HCT116 (cell line): Measurements from ENCODE around the gene INPP4A. TPM values are rescaled to one million over a fixed set of nuclear protein-coding genes. Genes with fewer than 3 reads are reported as not detected.
A peak's percentile ranks its signal among the peaks of the same experiment; 100 is the strongest.

Source experiments
- ATAC-seq: fragments of 200-7000 bp; cut with Tn5 transposase; 2 replicates; pipeline ENCODE4 v1.9.1; 2020; ENCODE audit warnings: mild to moderate bottlenecking, moderate library complexity
- BruUV-seq: library from RNA; stranded (reverse); fragments of 400-500 nt; replicated peaks from 2 replicates; lab custom pipeline; 2021; lab: Mats Ljungman, UMichigan
- CTCF ChIA-PET: fragments of 300-600 bp; sonication (Branson Sonifier 250); formaldehyde crosslinking; loops from one replicate; lab custom pipeline; 2021; ENCODE audit warnings: antibody characterized with exemption; lab: Charles Lee
- POLR2A ChIA-PET: fragments of 300-600, 350-600 bp; sonication (Branson Sonifier 250); formaldehyde crosslinking; loops from one replicate; lab custom pipeline; 2021; ENCODE audit warnings: antibody characterized with exemption; lab: Charles Lee
- RAD21 ChIA-PET, 2 experiments: fragments of 300-600 bp; sonication (Branson Sonifier 250); formaldehyde crosslinking; loops; one replicate each; lab custom pipeline; 2023; ENCODE audit warnings: low total read pairs in 2 of 2; ENCODE audit not compliant: uncharacterized antibody in 2 of 2, unreplicated experiment in 2 of 2, low non-redundant PET in 1 of 2; lab: Charles Lee
- DNase-seq: peaks from one replicate; pipeline ENCODE4 v3.0.0-alpha.2; 2010; ENCODE audit warnings: low read depth, low spot score
- H2AFZ ChIP-seq: fragments of 200-600 bp; shearing (Covaris generic), sonication (generic); 2 replicates; pipeline ENCODE4 v1.6.1; 2017; ENCODE audit warnings: low read depth, mixed run types, mixed read lengths, antibody characterized with exemption, low read length; ENCODE audit not compliant: poor library complexity, severe bottlenecking
- H3K27ac ChIP-seq: 2 replicates; pipeline ENCODE4 v1.5.1; 2012; ENCODE audit warnings: low read depth, low read length
- H3K27me3 ChIP-seq: fragments of 200-600 bp; sonication (generic); 2 replicates; pipeline ENCODE4 v1.6.1; 2016; ENCODE audit warnings: mixed run types, low read length, mixed read lengths; ENCODE audit not compliant: insufficient read depth
- H3K36me3 ChIP-seq, 2 experiments: fragments of 200-500 bp in 1 of 2; fragments of 200-600 bp in 1 of 2; sonication (Bioruptor generic) in 1 of 2; sonication (generic) in 1 of 2; 2 replicates each; pipeline versions ENCODE4 v1.5.1 to v1.6.1; 2014 to 2016; ENCODE audit warnings: low read length in 2 of 2, inconsistent platforms in 1 of 2, mixed read lengths in 1 of 2, mixed run types in 1 of 2; ENCODE audit not compliant: insufficient read depth in 2 of 2, control insufficient read depth in 1 of 2
- H3K4me1 ChIP-seq, 2 experiments: fragments of 200-600 bp in 1 of 2; sonication (generic) in 1 of 2; 2 replicates each; pipeline versions ENCODE4 v1.5.1 to v1.6.1; 2012 to 2017; ENCODE audit warnings: low read length in 2 of 2, inconsistent platforms in 1 of 2, mild to moderate bottlenecking in 1 of 2, mixed read lengths in 1 of 2, mixed run types in 1 of 2, moderate library complexity in 1 of 2; ENCODE audit not compliant: insufficient read depth in 2 of 2, control insufficient read depth in 1 of 2
- H3K4me2 ChIP-seq: fragments of 200-600 bp; sonication (generic); 2 replicates; pipeline ENCODE4 v1.6.1; 2017; ENCODE audit warnings: mixed run types, low read length, mixed read lengths
- H3K4me3 ChIP-seq, 2 experiments: fragments of 200-600 bp in 1 of 2; sonication (generic) in 1 of 2; replicated peaks in 1 of 2; 2 replicates each; pipeline ENCODE4 v1.5.1; 2011 to 2016; ENCODE audit warnings: low read length in 2 of 2, control low read depth in 1 of 2, low read depth in 1 of 2, mild to moderate bottlenecking in 1 of 2, mixed read lengths in 1 of 2, mixed run types in 1 of 2
- H3K79me2 ChIP-seq: fragments of 200-600 bp; sonication (generic); 2 replicates; pipeline ENCODE4 v1.6.1; 2017; ENCODE audit warnings: mild to moderate bottlenecking, mixed run types, low read length, moderate library complexity, mixed read lengths; ENCODE audit not compliant: insufficient read depth
- H3K9ac ChIP-seq: fragments of 200-600 bp; sonication (generic); 2 replicates; pipeline ENCODE4 v1.6.1; 2016; ENCODE audit warnings: low read length, mixed read lengths
- H3K9me2 ChIP-seq: fragments of 200-600 bp; sonication (generic), shearing (Covaris generic); 2 replicates; pipeline ENCODE4 v1.6.1; 2017; ENCODE audit warnings: mixed run types, mild to moderate bottlenecking, moderate library complexity; ENCODE audit not compliant: insufficient read depth
- H3K9me3 ChIP-seq, 2 experiments: fragments of 200-500 bp in 1 of 2; fragments of 200-600 bp in 1 of 2; sonication (Bioruptor generic) in 1 of 2; sonication (generic) in 1 of 2; 2 replicates each; pipeline ENCODE4 v1.6.1; 2014 to 2017; ENCODE audit warnings: low read length in 2 of 2, mixed read lengths in 2 of 2, inconsistent platforms in 1 of 2, low read depth in 1 of 2, mild to moderate bottlenecking in 1 of 2, mixed run types in 1 of 2, moderate library complexity in 1 of 2; ENCODE audit not compliant: control insufficient read depth in 1 of 2, insufficient read depth in 1 of 2
- H4K20me1 ChIP-seq: fragments of 200-600 bp; sonication (generic), shearing (Covaris generic); 2 replicates; pipeline ENCODE4 v1.6.1; 2017; ENCODE audit warnings: mixed run types, mild to moderate bottlenecking, moderate library complexity; ENCODE audit not compliant: insufficient read depth
- CBX3 ChIP-seq: IDR thresholded peaks from 2 replicates; pipeline ENCODE4 v1.6.1; 2012; ENCODE audit warnings: low read depth
- CEBPB ChIP-seq: IDR thresholded peaks from 2 replicates; pipeline ENCODE4 v1.6.1; 2012; ENCODE audit warnings: low read depth
- ELF1 ChIP-seq: IDR thresholded peaks from 2 replicates; pipeline ENCODE4 v1.6.1; 2012; ENCODE audit warnings: low read depth, borderline replicate concordance
- EZH2phosphoT487 ChIP-seq: fragments of 200-600 bp; IDR thresholded peaks from 2 replicates; pipeline ENCODE4 v1.6.1; 2018; ENCODE audit warnings: antibody characterized with exemption, borderline replicate concordance
- FOSL1 ChIP-seq: IDR thresholded peaks from 2 replicates; pipeline ENCODE4 v1.6.1; 2012; ENCODE audit warnings: low read depth
- MAX ChIP-seq: IDR thresholded peaks from 2 replicates; pipeline ENCODE4 v1.6.1; 2012
- POLR2A ChIP-seq: IDR thresholded peaks from 2 replicates; pipeline ENCODE4 v1.7.0; 2011; ENCODE audit warnings: borderline replicate concordance; ENCODE audit not compliant: insufficient read depth, insufficient read length; ENCODE audit errors: extremely low read depth
- RAD21 ChIP-seq: IDR thresholded peaks from 2 replicates; pipeline ENCODE4 v1.6.1; 2012; ENCODE audit warnings: low read depth, mild to moderate bottlenecking
- SP1 ChIP-seq: IDR thresholded peaks from 2 replicates; pipeline ENCODE4 v1.6.1; 2012; ENCODE audit warnings: low read depth
- TCF7L2 ChIP-seq: IDR thresholded peaks from 2 replicates; pipeline ENCODE4 v1.7.0; 2011; ENCODE audit warnings: borderline replicate concordance, inconsistent platforms; ENCODE audit not compliant: insufficient read depth, insufficient read length; ENCODE audit errors: extremely low read depth
- YY1 ChIP-seq: IDR thresholded peaks from 2 replicates; pipeline ENCODE4 v1.6.1; 2011; ENCODE audit warnings: low read length, low read depth, moderate library complexity, mild to moderate bottlenecking; ENCODE audit not compliant: insufficient replicate concordance; ENCODE audit errors: extremely low read depth
- ZFX ChIP-seq: fragments of 450-650 bp; IDR thresholded peaks from 2 replicates; pipeline ENCODE4 v1.6.1; 2017
- intact Hi-C: fragments of 100-400 bp; cut with micrococcal nuclease; formaldehyde crosslinking; loops from 2 replicates; pipeline ENCODE4 v1.10.0; 2022
- total RNA-seq: library from RNA; stranded (reverse); gene quantifications from one replicate; pipeline ENCODE4 v1.2.1, GENCODE V29; 2021; ENCODE audit not compliant: unreplicated experiment
- TF ChIP-seq, protein P1 (sequence below): IDR thresholded peaks from 2 replicates; pipeline ENCODE4 v1.6.1; 2012; ENCODE audit warnings: low read depth
- TF ChIP-seq, protein P2 (sequence below): IDR thresholded peaks from 2 replicates; pipeline ENCODE4 v1.6.1; 2012

The INPP4A gene
- total RNA-seq, 1 experiment from 2014 or later: 18.5 TPM

GRCh38 chr2:98422449-98422848 lies 22.2 kb upstream of the INPP4A start:
- intact Hi-C loops: no loop called here
- H3K4me3 ChIP-seq: no peak overlapping the region
- RAD21 ChIA-PET: no interaction called here

DNA sequence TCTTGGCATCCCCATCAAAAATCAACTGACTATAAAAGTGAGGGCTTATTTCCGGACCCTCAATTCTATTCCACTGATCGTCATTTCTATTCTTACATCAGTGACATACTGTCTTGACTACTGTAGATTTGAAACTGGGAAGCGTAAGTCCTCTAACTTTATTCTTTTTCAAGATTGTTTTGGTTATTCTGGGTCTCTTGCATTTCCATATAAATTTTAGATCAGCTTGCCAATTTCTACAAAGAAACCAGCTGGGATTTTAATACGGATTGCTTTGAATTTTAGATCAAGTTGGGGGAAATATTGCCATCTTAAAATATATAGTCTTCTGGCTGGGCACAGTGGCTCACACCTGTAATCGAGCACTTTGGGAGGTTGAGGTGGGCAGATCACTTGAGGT lies 17.9 kb upstream of the INPP4A start:
- no peaks in the 10 kb centered on the region for H3K79me2 ChIP-seq
- ChIA-PET CTCF (no interaction called here), POLR2A (no interaction called here), RAD21 (no interaction called here)
- no peak overlapping the region for H3K27ac ChIP-seq
- H2AFZ ChIP-seq: no peak overlapping the region
- no peak overlapping the region for H3K4me2 ChIP-seq
- no peak overlapping the region for H3K4me3 ChIP-seq
- DNase-seq (no peak), ATAC-seq (no peak)
- H3K9me3 ChIP-seq: peaks cover 0 to 5% of the 10 kb centered on the region in 2 experiments; a peak in 2 of 4 replicates
- no peaks in the 10 kb centered on the region for H3K27me3 ChIP-seq
- H3K36me3 ChIP-seq: no peaks in the 10 kb centered on the region
- no peaks in the 10 kb centered on the region for H3K9me2 ChIP-seq
- intact Hi-C loops: no loop called here
- H3K4me1 ChIP-seq: no peaks in the 10 kb centered on the region
- BruUV-seq: no TSS peak
- TF ChIP-seq TCF7L2 (no peak), FOSL1 (no peak), SP1 (no peak), RAD21 (no peak), MAX (no peak), CEBPB (no peak), YY1 (no peak), POLR2A (no peak)
- TF ChIP-seq, protein P1, sequence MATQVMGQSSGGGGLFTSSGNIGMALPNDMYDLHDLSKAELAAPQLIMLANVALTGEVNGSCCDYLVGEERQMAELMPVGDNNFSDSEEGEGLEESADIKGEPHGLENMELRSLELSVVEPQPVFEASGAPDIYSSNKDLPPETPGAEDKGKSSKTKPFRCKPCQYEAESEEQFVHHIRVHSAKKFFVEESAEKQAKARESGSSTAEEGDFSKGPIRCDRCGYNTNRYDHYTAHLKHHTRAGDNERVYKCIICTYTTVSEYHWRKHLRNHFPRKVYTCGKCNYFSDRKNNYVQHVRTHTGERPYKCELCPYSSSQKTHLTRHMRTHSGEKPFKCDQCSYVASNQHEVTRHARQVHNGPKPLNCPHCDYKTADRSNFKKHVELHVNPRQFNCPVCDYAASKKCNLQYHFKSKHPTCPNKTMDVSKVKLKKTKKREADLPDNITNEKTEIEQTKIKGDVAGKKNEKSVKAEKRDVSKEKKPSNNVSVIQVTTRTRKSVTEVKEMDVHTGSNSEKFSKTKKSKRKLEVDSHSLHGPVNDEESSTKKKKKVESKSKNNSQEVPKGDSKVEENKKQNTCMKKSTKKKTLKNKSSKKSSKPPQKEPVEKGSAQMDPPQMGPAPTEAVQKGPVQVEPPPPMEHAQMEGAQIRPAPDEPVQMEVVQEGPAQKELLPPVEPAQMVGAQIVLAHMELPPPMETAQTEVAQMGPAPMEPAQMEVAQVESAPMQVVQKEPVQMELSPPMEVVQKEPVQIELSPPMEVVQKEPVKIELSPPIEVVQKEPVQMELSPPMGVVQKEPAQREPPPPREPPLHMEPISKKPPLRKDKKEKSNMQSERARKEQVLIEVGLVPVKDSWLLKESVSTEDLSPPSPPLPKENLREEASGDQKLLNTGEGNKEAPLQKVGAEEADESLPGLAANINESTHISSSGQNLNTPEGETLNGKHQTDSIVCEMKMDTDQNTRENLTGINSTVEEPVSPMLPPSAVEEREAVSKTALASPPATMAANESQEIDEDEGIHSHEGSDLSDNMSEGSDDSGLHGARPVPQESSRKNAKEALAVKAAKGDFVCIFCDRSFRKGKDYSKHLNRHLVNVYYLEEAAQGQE: no peak
- TF ChIP-seq, protein P2, sequence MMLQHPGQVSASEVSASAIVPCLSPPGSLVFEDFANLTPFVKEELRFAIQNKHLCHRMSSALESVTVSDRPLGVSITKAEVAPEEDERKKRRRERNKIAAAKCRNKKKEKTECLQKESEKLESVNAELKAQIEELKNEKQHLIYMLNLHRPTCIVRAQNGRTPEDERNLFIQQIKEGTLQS: no peak
- TF ChIP-seq, all 23 proteins: peak for 0
- no peak overlapping the region for H3K9ac ChIP-seq
- H4K20me1 ChIP-seq: no peaks in the 10 kb centered on the region

More at GRCh38 chr2:98422449-98422848, 22.2 kb upstream of the INPP4A start:
- peaks cover 0 to 5% of the 10 kb centered on the region in 2 experiments; a peak in 2 of 4 replicates for H3K9me3 ChIP-seq
- H3K79me2 ChIP-seq: no peaks in the 10 kb centered on the region
- CTCF ChIA-PET: no interaction called here
- no peak overlapping the region for H3K4me2 ChIP-seq
- H3K4me1 ChIP-seq: no peaks in the 10 kb centered on the region
- H4K20me1 ChIP-seq: no peaks in the 10 kb centered on the region
- H3K9ac ChIP-seq: no peak overlapping the region
- H3K9me2 ChIP-seq: no peaks in the 10 kb centered on the region
- ATAC-seq: no peak
- H3K27ac ChIP-seq: no peak overlapping the region
- BruUV-seq: no TSS peak
- no peak for DNase-seq
- TF ChIP-seq ZFX: no peak
- peak; percentile 66; the same call in 1 of the 2 replicates for TF ChIP-seq CBX3
- no peak for TF ChIP-seq TCF7L2
- TF ChIP-seq POLR2A: no peak
- no peak for TF ChIP-seq EZH2phosphoT487
- TF ChIP-seq ELF1: no peak
- H3K36me3 ChIP-seq: no peaks in the 10 kb centered on the region
- no peak overlapping the region for H2AFZ ChIP-seq
- H3K27me3 ChIP-seq: no peaks in the 10 kb centered on the region
- POLR2A ChIA-PET: no interaction called here
